ENCODE measurements around the gene ANGPTL2.

The ANGPTL2 gene

DNA sequence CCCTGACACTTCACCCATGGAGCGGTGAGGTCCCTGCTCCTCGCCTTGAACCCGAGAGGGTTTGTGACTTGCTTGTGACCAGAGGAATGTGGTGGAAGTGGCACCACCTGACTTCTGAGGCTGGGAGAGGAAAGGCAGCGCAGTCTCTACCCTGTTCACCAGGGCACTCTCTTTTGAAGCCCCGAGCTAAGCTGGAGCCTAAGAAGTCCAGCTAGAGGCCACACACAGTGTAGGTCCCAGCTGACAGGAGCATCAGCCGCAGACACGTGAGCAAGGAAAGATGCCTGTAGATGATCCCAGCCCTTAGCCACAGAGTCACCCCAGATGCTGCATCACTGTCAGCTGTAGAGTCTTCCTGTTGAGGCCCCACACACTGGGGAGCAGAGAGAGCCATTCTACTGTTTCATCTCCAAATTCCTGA lies 1.7 kb upstream of the ANGPTL2 start:
- Histone ChIP-seq H3K36me3 (no peaks in the 10 kb centered on the region), H3K27ac (no peak overlapping the region), H3K4me1 (ENCODE audit: control insufficient read depth in 1 of 2, insufficient read depth in 1 of 2, low read depth in 1 of 2, low read length in 1 of 2) (peaks cover 6 to 7% of the 10 kb centered on the region in 2 experiments), H3K4me3 (ENCODE audit: low read depth in 1 of 2, low read length in 1 of 2) (no peak overlapping the region), H3K9me3 (no peaks in the 10 kb centered on the region), H3K27me3 (peaks cover 54% of the 10 kb centered on the region)
- TF ChIP-seq, protein P1, sequence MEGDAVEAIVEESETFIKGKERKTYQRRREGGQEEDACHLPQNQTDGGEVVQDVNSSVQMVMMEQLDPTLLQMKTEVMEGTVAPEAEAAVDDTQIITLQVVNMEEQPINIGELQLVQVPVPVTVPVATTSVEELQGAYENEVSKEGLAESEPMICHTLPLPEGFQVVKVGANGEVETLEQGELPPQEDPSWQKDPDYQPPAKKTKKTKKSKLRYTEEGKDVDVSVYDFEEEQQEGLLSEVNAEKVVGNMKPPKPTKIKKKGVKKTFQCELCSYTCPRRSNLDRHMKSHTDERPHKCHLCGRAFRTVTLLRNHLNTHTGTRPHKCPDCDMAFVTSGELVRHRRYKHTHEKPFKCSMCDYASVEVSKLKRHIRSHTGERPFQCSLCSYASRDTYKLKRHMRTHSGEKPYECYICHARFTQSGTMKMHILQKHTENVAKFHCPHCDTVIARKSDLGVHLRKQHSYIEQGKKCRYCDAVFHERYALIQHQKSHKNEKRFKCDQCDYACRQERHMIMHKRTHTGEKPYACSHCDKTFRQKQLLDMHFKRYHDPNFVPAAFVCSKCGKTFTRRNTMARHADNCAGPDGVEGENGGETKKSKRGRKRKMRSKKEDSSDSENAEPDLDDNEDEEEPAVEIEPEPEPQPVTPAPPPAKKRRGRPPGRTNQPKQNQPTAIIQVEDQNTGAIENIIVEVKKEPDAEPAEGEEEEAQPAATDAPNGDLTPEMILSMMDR (IDR thresholded peaks at IDR 0.05) = no peak

DNA sequence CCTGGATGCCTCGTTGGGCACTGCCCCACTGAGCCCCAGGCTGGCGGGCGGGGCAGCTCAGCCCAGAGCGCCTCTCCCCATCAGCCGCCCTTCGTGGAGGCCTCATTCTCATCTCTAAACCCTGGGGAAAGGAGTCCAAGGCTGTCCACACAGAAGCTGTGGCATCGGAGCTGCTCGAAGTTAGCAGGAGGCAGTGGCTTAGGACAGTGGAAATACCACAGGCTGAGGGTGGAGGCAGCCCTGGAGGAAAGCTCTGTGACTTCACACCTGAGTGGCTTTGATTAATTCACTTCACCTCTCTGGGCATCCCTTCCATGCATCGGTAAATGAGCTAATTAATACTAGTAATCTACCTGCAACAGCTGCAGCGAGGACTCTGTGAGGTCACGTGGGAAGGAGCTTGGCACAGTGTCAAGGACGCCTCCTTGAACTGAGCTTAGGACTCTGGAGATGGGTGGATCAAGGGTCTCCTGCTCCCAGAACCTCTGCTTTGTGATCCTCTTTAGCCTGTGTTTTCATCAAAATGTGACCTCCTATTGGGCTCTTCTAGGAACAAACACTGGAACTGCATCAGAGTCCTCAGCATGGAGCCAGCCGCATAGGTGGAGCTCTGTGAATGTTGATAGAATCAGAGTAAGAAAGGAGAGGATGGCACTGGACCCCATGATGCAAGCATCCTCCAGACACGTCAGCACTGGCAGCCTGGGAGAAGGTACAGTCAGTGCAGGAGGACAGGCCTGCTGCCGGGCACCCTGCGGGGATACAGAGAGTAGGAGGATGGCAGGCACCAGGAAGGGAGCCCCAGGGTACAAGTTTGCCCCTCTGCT lies 842 bp upstream of the ANGPTL2 start:
- no peak overlapping the region for H3K4me3 ChIP-seq (ENCODE audit: low read depth in 1 of 2, low read length in 1 of 2)
- H3K27me3 ChIP-seq = peaks cover 54% of the 10 kb centered on the region
- peaks cover 6 to 7% of the 10 kb centered on the region in 2 experiments for H3K4me1 ChIP-seq (ENCODE audit: control insufficient read depth in 1 of 2, insufficient read depth in 1 of 2, low read depth in 1 of 2, low read length in 1 of 2)
- no peaks in the 10 kb centered on the region for H3K9me3 ChIP-seq
- no peaks in the 10 kb centered on the region for H3K36me3 ChIP-seq
- no peak overlapping the region for H3K27ac ChIP-seq
- TF ChIP-seq, protein P1 (IDR thresholded peaks at IDR 0.05) = no peak

DNA sequence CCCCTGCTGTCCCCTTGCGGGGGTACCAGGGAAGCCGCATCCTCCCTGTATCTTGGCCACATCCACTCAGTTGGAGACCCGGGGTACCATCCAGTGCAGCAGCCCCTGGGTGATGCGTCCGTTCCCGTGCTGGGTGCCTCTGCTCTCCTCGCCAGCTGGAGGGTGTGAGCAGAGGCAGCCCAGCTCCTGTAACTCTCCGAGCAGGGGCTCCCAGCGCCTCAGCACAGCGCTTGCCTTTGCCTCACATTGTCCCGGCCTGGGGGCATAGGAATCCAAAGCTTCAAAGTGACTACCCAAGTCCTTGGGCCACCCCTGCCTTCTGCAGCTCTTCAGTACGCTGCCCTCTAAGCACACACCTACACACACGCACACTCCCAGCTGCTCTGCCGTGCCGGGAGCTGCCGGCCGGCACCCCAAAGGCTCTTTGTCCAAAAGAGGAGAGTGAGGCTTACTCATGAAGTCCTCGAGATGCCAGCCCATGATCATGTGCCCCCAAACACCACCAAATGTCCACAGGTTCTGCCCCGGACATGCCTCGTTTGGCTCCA lies 733 bp downstream of the ANGPTL2 start:
- H3K36me3 ChIP-seq = no peaks in the 10 kb centered on the region
- H3K27ac ChIP-seq = no peak overlapping the region
- no peaks in the 10 kb centered on the region for H3K9me3 ChIP-seq
- H3K27me3 ChIP-seq = peaks cover 54% of the 10 kb centered on the region
- no peak overlapping the region for H3K4me3 ChIP-seq (ENCODE audit: low read depth in 1 of 2, low read length in 1 of 2)
- TF ChIP-seq, protein P1 (IDR thresholded peaks at IDR 0.05) = no peak
- H3K4me1 ChIP-seq (ENCODE audit: control insufficient read depth in 1 of 2, insufficient read depth in 1 of 2, low read depth in 1 of 2, low read length in 1 of 2) = peaks cover 6 to 7% of the 10 kb centered on the region in 2 experiments

DNA sequence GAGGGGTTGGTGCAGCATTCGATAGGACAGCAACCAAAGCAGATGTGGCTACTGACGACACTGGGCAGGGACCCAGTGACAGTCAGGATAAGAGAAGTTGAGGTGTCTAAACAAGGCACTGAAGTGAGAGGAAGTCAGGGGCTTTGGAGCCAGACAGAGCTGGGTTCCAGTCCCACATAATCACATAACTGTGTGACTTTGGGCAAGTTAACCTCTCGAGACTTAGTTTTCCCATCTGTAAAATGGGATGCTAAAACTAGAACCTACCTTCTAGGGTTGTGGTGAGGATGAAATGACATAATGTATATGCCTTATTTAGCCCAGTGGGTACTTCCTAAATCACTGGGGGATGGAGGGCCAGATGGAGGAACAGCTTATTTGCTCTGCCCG lies 3.1 kb downstream of the ANGPTL2 start:
- Histone ChIP-seq H3K9me3 (no peaks in the 10 kb centered on the region), H3K27me3 (peaks cover 48% of the 10 kb centered on the region), H3K4me1 (ENCODE audit: control insufficient read depth in 1 of 2, insufficient read depth in 1 of 2, low read depth in 1 of 2, low read length in 1 of 2) (no peaks in the 10 kb centered on the region), H3K36me3 (no peaks in the 10 kb centered on the region), H3K27ac (no peak overlapping the region), H3K4me3 (ENCODE audit: low read depth in 1 of 2, low read length in 1 of 2) (no peak overlapping the region)
- TF ChIP-seq, protein P1 (IDR thresholded peaks at IDR 0.05) = no peak

DNA sequence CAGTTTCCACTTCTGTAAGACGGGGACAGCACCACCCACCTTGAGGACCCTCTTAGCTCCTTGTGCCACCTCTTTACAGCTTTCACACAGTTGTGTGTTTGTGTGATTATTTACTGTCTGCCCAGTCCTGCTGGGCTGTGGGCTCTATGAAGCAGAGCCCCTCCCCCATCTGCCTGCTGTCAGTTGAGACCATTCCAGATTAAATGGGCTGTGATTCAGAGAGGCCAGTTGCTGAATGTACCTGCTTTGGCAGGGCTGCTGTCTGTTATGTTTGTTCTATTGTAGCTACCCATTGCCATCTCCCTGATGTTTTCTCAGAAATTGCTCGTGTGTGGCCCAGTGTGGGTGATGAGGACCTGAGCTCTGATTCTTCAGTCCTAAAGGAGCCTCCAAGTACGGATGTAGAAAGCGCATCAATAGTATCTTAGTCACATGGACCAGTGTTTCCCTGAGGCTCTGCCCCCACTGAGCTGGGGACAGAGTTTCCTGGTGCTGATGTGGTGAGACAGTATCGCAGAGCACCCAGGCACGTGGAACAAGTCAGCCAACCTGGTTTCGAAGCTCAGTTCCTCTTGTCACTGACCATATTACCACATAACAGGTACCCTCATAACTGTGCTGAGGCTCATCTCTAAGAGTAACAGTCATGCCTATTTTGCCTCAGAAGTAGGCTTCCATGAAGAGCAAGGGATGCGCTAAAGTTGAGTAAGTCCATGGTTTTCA lies 3.7 kb downstream of the ANGPTL2 start:
- Histone ChIP-seq H3K27ac (no peak overlapping the region), H3K36me3 (no peaks in the 10 kb centered on the region), H3K4me3 (ENCODE audit: low read depth in 1 of 2, low read length in 1 of 2) (no peak overlapping the region), H3K9me3 (no peaks in the 10 kb centered on the region), H3K27me3 (peaks cover 43% of the 10 kb centered on the region), H3K4me1 (ENCODE audit: control insufficient read depth in 1 of 2, insufficient read depth in 1 of 2, low read depth in 1 of 2, low read length in 1 of 2) (no peaks in the 10 kb centered on the region)
- TF ChIP-seq, protein P1 (IDR thresholded peaks at IDR 0.05) = no peak
